ENCODE data around the gene RPTOR.

- TF ChIP-seq CTCF (conservative IDR thresholded peaks at IDR 0.05 in 1 of 2, IDR thresholded peaks at IDR 0.05 in 1 of 2; ENCODE audit: low read depth in 1 of 2, low read length in 2 of 2) (no peak), EZH2 (IDR thresholded peaks at IDR 0.05; ENCODE audit: low read length, missing control alignments) (no peak)
Observed at GRCh38 chr17:80774643-80775281, 230.1 kb downstream of the RPTOR start.
